HepG2 (cell line): ENCODE measurements around the gene ASPHD1. TPM values are rescaled to one million over a fixed set of nuclear protein-coding genes. Genes with fewer than 3 reads are reported as not detected.

Experiments used
- AKNA ChIP-seq: sonication (generic); formaldehyde crosslinking; IDR thresholded peaks from 2 replicates; pipeline ENCODE4 v1.4.0; 2020; ENCODE audit warnings: missing genetic modification reagents, borderline replicate concordance
- CBFB ChIP-seq: sonication (generic); formaldehyde crosslinking; IDR thresholded peaks from 2 replicates; pipeline ENCODE4 v1.4.0; 2020; ENCODE audit warnings: missing genetic modification reagents
- HIVEP1 ChIP-seq: sonication (generic); formaldehyde crosslinking; IDR thresholded peaks from 2 replicates; pipeline ENCODE4 v1.4.0; 2020; ENCODE audit warnings: mild to moderate bottlenecking, missing genetic modification reagents
- HOMEZ ChIP-seq: IDR thresholded peaks from 2 replicates; pipeline ENCODE4 v1.6.1; 2016; ENCODE audit warnings: low read depth
- KLF11 ChIP-seq: IDR thresholded peaks from 2 replicates; pipeline ENCODE4 v1.6.1; 2016; ENCODE audit warnings: missing compliant biosample characterization
- MIXL1 ChIP-seq: IDR thresholded peaks from 2 replicates; pipeline ENCODE4 v1.6.1; 2016
- RAD21 ChIP-seq: fragments of 450-650 bp; formaldehyde crosslinking; IDR thresholded peaks from 2 replicates; pipeline ENCODE4 v1.5.0; 2020; ENCODE audit warnings: mild to moderate bottlenecking
- RERE ChIP-seq: IDR thresholded peaks from 2 replicates; pipeline ENCODE4 v1.6.1; 2016; ENCODE audit warnings: low read depth, missing genetic modification reagents, missing compliant biosample characterization
- SYNCRIP ChIP-seq: fragments of 200-400 bp; formaldehyde crosslinking; IDR thresholded peaks from 2 replicates; pipeline ENCODE4 v1.6.1; 2018; ENCODE audit warnings: mild to moderate bottlenecking, low read depth, low read length; ENCODE audit not compliant: insufficient read depth
- THAP9 ChIP-seq: sonication (generic); formaldehyde crosslinking; IDR thresholded peaks from 2 replicates; pipeline ENCODE4; 2020; ENCODE audit warnings: missing genetic modification reagents, mild to moderate bottlenecking, borderline replicate concordance
- ZNF260 ChIP-seq: sonication (generic); formaldehyde crosslinking; IDR thresholded peaks from 2 replicates; pipeline ENCODE4 v1.4.0; 2020; ENCODE audit warnings: missing genetic modification reagents, low read depth, mild to moderate bottlenecking, borderline replicate concordance
- ZNF343 ChIP-seq: sonication (generic); formaldehyde crosslinking; IDR thresholded peaks from 2 replicates; pipeline ENCODE4 v1.4.0; 2020; ENCODE audit warnings: mild to moderate bottlenecking, missing genetic modification reagents
- polyA plus RNA-seq, 8 experiments: library from polyadenylated mRNA; depleted of rRNA in 3 of 8; stranded (reverse) in 7 of 8; unstranded in 1 of 8; fragments of >200 nt; fragmentation: Illumina TruSeq in 4 of 8; extraction: Trizol in 4 of 8; gene quantifications; 2 replicates each; pipeline versions ENCODE4 v1.2.1 to v1.2.3, GENCODE V29; 2011 to 2016; ENCODE audit warnings: low read depth in 4 of 8, missing spikeins in 1 of 8, mixed read lengths in 1 of 8; ENCODE audit not compliant: insufficient read depth in 1 of 8
- total RNA-seq, 5 experiments: library from RNA; depleted of rRNA; stranded (reverse); fragments of >200 nt; fragmentation: Illumina TruSeq; extraction: Trizol; gene quantifications; 2 replicates each; pipeline ENCODE4 v1.2.3, GENCODE V29; 2016; ENCODE audit warnings: low read depth in 1 of 5

ASPHD1 gene
- total and polyA plus RNA-seq, 2 of the 13 experiments (the other 11 are each of a cell fraction or from before 2014, with no cell fraction given), result 13.1 to 19.7 TPM

GRCh38 chr16:29900102-29900887 is at the start of gene ASPHD1 (continued):
- TF ChIP-seq RERE (no peak), SYNCRIP (no peak), THAP9 (CRISPR knock-in tag) (no peak), RAD21 (CRISPR knock-in tag) (peak; percentile 47; the same call in 1 of the 2 replicates), MIXL1 (no peak), HIVEP1 (CRISPR knock-in tag) (peak; percentile 27; the same call in 1 of the 2 replicates), AKNA (CRISPR knock-in tag) (no peak), ZNF343 (peak; percentile 65; the same call in 1 of the 2 replicates), KLF11 (CRISPR knock-in tag) (no peak), HOMEZ (CRISPR knock-in tag) (no peak), ZNF260 (CRISPR knock-in tag) (no peak), CBFB (CRISPR knock-in tag) (0 out of 2 replicates have a peak, but pooled peaks have one; percentile 39)
